Epithelial cell of proximal tubule (primary cell): ENCODE measurements around the gene CCDC70. TPM values are rescaled to one million over a fixed set of nuclear protein-coding genes. Genes with fewer than 3 reads are reported as not detected.
"Not testable (repeated sequence)": the region's sequence is repeated elsewhere in the genome, so short reads cannot be mapped to it uniquely, and the experiment has no call there.

Source experiments
- DNase-seq: peaks from one replicate; pipeline ENCODE4 v3.0.0-alpha.2; 2011; ENCODE audit warnings: low read depth
- H3K4me3 ChIP-seq: 2 replicates; pipeline ENCODE4 v1.5.1; 2011; ENCODE audit warnings: low read depth, mild to moderate bottlenecking, low read length
- CTCF ChIP-seq: conservative IDR thresholded peaks from 2 replicates; pipeline ENCODE4 v1.5.1; 2012; ENCODE audit warnings: low read depth, mild to moderate bottlenecking, low read length
- total RNA-seq: library from RNA; depleted of rRNA; stranded (reverse); fragments of >200 nt; gene quantifications from 2 replicates; pipeline ENCODE4 v1.2.3, GENCODE V29; 2015

CCDC70 gene
- total RNA-seq, 1 donor from 2014 or later = not detected

- DNase-seq = no peak
- no peak for TF ChIP-seq CTCF
- no peak overlapping the region for H3K4me3 ChIP-seq
These were observed 38.4 kb upstream of the CCDC70 start for GRCh38 chr13:51823359-51823758.

- no peak for DNase-seq
- TF ChIP-seq CTCF = no peak
- no peak overlapping the region for H3K4me3 ChIP-seq
These were observed 37.9 kb upstream of the CCDC70 start for GRCh38 chr13:51823863-51824262.

GRCh38 chr13:51824712-51825111 is 37.1 kb upstream of the CCDC70 start:
- H3K4me3 ChIP-seq, DNase-seq: not testable (repeated sequence)

GRCh38 chr13:51825165-51825592 is 36.6 kb upstream of the CCDC70 start:
- no peak overlapping the region for H3K4me3 ChIP-seq
- DNase-seq = no peak
- TF ChIP-seq CTCF = no peak

- TF ChIP-seq CTCF = no peak
- no peak overlapping the region for H3K4me3 ChIP-seq
- no peak for DNase-seq
These were observed 36.0 kb upstream of the CCDC70 start for GRCh38 chr13:51825681-51826254.

- no peak overlapping the region for H3K4me3 ChIP-seq
- DNase-seq = no peak
- TF ChIP-seq CTCF = no peak
These were observed 35.2 kb upstream of the CCDC70 start for GRCh38 chr13:51826606-51827005.

- no peak for DNase-seq
- no peak for TF ChIP-seq CTCF
- no peak overlapping the region for H3K4me3 ChIP-seq
These were observed 34.5 kb upstream of the CCDC70 start for GRCh38 chr13:51827254-51827653.
